GM18505 (cell line): Measurements from ENCODE around the gene FAM3C.
A peak's percentile ranks its signal among the peaks of the same experiment; 100 is the strongest.
"Not testable (repeated sequence)": the region's sequence is repeated elsewhere in the genome, so short reads cannot be mapped to it uniquely, and the experiment has no call there.

ENCODE experiments used
- ATAC-seq: cut with Tn5 transposase; IDR thresholded peaks from one replicate; pipeline ENCODE4 v1.9.1; 2021; ENCODE audit not compliant: unreplicated experiment
- POLR2A ChIP-seq: IDR thresholded peaks from 4 replicates; pipeline ENCODE4 v1.6.1; 2011; ENCODE audit warnings: borderline replicate concordance; ENCODE audit not compliant: insufficient read depth, insufficient read length; ENCODE audit errors: extremely low read depth

FAM3C gene

DNA sequence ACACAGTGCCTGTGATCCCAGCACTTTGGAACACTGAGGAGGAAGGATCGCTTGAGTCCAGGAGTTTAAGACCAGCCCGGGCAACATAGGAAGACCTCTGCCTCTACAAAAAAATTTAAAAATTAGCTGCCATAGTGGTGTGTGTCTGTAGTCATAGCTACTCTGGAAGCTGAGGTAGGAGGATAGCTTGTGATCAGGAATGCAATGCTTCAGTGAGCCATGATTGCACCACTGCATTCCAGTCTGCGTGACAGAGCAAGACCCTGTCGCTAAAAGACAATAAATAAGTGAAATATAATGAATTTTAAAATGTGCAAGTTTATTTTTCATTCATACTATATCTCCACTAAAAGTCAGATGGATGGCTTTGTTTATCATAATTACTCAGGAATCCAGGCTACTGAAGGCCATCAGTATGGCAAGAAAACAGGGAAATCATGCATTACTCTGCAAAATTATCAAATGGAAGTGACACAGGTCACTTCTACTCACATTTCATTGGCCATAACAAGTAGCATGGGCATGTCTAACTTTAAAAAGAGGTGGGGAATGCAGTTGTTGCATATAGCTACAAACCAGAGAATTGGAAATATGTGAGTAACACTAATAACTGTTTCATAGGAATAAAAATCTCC, 32.9 kb upstream of the FAM3C start:
- no peak for TF ChIP-seq POLR2A
- ATAC-seq: no peak

DNA sequence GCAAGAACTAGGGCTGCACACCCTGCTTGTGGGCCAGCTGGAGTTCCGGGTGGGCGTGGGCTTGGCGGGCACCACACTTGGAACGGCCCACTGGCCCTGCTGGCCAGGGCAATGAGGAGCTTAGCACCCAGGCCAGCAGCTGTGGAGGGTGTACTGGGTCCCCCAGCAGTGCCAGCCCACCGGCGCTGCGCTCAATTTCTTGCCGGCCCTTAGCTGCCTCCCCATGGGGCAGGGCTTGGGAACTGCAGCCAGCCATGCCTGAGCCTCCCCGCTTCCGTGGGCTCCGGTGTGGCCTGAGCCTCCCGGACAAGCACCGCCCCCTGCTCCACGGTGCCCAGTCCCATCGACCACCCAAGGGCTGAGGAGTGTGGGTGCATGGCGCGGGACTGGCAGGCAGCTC, 25.6 kb upstream of the FAM3C start:
- ATAC-seq: not testable (repeated sequence)

GRCh38 chr7:121420976-121421375, 24.9 kb upstream of the FAM3C start:
- no peak for TF ChIP-seq POLR2A
- no peak for ATAC-seq

DNA sequence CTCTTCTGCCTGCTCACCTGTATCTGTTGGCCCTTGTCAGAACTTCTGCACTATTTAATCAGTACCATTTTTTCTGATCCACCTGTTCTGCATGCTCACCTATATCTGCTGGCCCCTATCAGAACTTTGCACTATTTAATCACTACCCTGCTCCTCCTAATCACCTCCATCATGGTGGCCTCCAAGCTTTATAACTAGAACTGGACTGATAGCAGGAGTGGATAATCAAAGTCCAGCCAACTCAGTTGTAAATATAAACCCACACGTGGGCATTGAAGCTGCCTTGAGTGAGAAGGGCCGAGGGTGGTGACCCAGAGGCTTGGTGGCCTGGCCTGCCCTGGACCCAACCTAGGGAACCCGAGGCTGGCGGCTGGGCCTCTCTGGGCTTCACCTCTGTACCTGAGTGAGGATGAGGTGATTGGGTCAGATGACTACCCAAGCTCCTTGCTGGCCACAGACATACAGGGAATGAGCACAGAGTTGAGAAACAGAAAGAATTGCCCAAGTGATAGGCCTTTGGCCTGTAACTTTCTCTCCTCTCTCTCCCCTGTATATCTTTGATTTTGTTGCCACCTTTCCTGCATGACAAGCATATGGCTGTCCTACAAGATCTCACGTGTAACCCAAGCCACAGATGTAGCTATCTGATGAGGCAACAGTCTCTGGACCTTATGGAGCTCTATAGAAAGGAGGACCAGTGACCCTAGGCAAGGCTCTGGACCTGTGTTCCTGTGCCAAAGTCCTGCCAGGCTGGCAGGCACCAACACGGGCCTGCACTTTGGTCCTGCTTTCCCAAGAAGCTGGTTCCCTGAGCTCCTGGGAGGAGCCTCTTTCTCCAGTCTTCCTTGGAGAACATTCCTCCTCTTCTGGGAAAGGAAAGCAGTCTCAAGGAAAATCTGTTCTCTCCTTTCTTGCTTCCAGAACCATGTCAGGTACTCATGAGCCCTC, 23.4 kb upstream of the FAM3C start:
- TF ChIP-seq POLR2A: no peak
- no peak for ATAC-seq

DNA sequence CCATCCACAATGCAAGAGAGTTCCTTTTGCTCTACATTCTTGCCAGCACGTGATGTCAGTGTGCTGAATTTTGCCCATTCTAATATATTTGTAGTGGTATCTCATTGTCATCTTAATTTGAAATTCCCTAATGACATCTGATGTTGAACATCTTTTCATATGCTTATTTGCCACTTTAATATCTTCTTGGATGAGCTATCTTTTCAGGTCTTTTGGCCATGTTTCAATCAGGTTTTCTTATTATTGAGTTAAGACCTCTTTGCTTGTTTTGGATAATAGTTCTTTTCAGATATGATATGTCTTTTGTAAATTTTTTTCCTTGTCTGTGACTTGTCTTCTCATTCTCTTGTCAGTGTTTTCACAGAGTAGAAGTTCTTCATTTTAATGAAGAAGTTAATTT, 20.4 kb upstream of the FAM3C start:
- no peak for ATAC-seq
- no peak for TF ChIP-seq POLR2A

- no peak for TF ChIP-seq POLR2A
- ATAC-seq: no peak
Measured at GRCh38 chr7:121414436-121414835, 18.3 kb upstream of the FAM3C start.

DNA sequence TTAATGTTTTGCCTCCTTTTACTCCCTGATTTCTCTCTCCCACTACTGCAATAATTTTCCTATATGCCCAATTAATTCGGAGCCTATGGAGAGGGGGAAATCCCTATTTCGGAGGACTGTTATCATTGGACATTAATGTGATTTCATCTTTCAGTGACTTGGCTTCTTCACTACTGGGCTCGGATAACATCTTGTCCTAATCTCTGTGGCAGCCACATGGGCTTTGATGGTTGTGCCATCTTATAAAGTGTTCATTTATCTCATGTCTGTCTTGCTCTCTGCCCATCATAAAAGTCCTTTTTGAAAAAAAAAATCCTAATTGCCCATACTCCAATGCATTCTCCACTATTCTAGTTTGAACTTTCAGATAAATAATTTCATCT, 15.5 kb upstream of the FAM3C start:
- no peak for TF ChIP-seq POLR2A
- ATAC-seq: no peak

- no peak for TF ChIP-seq POLR2A
- ATAC-seq: peak; percentile 64
Measured at GRCh38 chr7:121410829-121411596, 14.9 kb upstream of the FAM3C start.

- no peak for ATAC-seq
- no peak for TF ChIP-seq POLR2A
Measured at GRCh38 chr7:121406944-121407343, 10.8 kb upstream of the FAM3C start.

DNA sequence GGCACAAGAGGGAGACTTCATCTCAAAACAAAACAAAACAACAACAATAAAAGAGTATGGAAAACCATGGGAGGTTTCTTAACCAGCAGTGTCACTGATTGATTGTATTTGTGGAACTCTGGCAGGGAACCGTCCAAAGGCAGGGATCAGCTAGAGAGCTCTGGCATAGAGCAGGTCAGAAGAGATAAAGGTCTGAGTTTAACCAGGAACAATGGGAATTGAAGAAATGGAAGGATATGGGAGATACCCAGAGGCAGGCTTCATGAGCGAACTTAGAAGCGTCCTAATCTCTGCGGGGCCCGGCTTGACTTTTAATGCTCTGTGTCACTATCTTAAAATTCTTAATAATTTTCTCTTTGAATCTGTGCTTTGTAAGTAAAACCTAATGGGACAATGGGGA, 10.4 kb upstream of the FAM3C start:
- TF ChIP-seq POLR2A: no peak
- no peak for ATAC-seq

- no peak for ATAC-seq
- no peak for TF ChIP-seq POLR2A
Measured at GRCh38 chr7:121404348-121404747, 8.2 kb upstream of the FAM3C start.

DNA sequence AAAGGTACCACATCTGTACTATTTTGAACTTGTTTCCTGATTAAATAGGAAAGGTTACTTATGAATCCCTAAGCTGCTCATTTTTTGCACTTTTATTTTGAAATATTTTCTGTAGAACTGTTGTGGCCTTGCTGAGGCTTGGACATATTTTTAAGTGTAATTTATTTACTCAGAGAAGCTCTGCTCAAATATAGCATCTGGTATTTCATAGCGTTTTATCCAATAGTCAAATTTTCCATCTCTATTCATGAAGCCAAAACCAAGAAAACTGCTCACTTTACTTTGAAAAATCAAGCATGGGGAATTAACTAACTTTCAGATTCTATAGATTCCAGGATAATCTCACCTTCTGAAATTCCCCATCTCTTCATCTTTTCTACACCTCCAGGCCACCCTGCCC, 6.6 kb upstream of the FAM3C start:
- TF ChIP-seq POLR2A: no peak
- no peak for ATAC-seq

DNA sequence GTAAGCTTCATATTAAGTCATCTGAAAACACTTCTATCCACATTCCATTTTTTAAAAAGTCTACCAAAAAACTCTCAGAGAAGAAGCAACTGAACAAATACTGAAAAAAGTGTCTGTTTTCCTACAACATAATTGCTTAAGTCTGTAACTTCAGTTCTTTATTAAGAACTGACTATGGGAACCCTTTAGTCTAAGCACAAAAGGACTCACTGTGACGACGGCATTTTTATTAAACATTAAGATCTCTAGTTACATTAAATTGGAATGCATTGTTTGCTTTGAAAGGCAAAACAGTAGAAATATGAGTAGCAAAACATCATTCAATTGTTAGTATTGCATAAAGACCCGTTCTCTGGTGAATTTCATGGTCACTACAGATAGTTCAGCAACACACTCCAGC, 5.8 kb upstream of the FAM3C start:
- TF ChIP-seq POLR2A: no peak

DNA sequence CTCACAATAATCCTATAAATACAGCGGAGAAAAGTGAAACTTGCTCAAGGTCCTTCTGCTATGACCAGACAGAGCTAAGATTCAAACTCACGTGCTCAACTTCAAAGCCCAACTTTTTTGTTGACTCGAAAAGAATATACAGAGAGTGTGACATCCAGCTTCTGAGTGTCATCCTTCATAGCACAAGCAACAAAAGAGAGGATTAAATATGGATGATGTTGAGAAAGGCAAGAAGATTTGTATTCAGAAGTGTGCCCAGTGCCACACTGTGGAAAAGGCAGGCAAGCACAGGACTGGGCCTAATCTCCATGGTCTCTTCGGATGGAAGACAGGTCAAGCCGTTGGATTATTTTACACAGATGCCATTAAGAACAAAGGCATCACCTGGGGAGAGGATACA, 2.1 kb upstream of the FAM3C start:
- no peak for TF ChIP-seq POLR2A
- ATAC-seq: no peak

More for the DNA sequence above, 5.8 kb upstream of the FAM3C start:
- no peak for ATAC-seq

GRCh38 chr7:121397822-121398221, 1.7 kb upstream of the FAM3C start:
- ATAC-seq: no peak
- no peak for TF ChIP-seq POLR2A
